ENCODE results near the gene CHRDL2.

- TF ChIP-seq, protein P1, sequence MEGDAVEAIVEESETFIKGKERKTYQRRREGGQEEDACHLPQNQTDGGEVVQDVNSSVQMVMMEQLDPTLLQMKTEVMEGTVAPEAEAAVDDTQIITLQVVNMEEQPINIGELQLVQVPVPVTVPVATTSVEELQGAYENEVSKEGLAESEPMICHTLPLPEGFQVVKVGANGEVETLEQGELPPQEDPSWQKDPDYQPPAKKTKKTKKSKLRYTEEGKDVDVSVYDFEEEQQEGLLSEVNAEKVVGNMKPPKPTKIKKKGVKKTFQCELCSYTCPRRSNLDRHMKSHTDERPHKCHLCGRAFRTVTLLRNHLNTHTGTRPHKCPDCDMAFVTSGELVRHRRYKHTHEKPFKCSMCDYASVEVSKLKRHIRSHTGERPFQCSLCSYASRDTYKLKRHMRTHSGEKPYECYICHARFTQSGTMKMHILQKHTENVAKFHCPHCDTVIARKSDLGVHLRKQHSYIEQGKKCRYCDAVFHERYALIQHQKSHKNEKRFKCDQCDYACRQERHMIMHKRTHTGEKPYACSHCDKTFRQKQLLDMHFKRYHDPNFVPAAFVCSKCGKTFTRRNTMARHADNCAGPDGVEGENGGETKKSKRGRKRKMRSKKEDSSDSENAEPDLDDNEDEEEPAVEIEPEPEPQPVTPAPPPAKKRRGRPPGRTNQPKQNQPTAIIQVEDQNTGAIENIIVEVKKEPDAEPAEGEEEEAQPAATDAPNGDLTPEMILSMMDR (conservative IDR thresholded peaks at IDR 0.05; ENCODE audit: low read depth, low read length), result no peak
- TF ChIP-seq POLR2A (IDR thresholded peaks at IDR 0.05; ENCODE audit: low read depth, low read length), result no peak
- TF ChIP-seq, protein P2, sequence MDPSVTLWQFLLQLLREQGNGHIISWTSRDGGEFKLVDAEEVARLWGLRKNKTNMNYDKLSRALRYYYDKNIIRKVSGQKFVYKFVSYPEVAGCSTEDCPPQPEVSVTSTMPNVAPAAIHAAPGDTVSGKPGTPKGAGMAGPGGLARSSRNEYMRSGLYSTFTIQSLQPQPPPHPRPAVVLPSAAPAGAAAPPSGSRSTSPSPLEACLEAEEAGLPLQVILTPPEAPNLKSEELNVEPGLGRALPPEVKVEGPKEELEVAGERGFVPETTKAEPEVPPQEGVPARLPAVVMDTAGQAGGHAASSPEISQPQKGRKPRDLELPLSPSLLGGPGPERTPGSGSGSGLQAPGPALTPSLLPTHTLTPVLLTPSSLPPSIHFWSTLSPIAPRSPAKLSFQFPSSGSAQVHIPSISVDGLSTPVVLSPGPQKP (IDR thresholded peaks at IDR 0.05; ENCODE audit: borderline replicate concordance, low read depth, low read length), result no peak
Observed at GRCh38 chr11:74689666-74690065, 41.6 kb downstream of the CHRDL2 start.
